H9 (cell line): ENCODE data around the gene CIAO1. TPM values are rescaled to one million over a fixed set of nuclear protein-coding genes. Genes with fewer than 3 reads are reported as not detected.

Source experiments
- DNase-seq: peaks from one replicate; pipeline ENCODE4 v3.0.0-alpha.2; 2017
- H2AFZ ChIP-seq: one replicate; pipeline ENCODE4 v1.6.1; 2013; ENCODE audit warnings: mild to moderate bottlenecking, low read length, control low read depth, moderate library complexity
- H2AK5ac ChIP-seq: 2 replicates; pipeline ENCODE4 v1.6.1; 2013; ENCODE audit warnings: low read length, control low read depth, mixed read lengths; ENCODE audit not compliant: insufficient read length
- H2BK120ac ChIP-seq: one replicate; pipeline ENCODE4 v1.6.1; 2013; ENCODE audit warnings: low read depth, mild to moderate bottlenecking, low read length, control low read depth, inconsistent platforms; ENCODE audit not compliant: poor library complexity, severe bottlenecking
- H2BK12ac ChIP-seq: 2 replicates; pipeline ENCODE4 v1.6.1; 2013; ENCODE audit warnings: low read length, control low read depth, mixed read lengths, low read depth; ENCODE audit not compliant: insufficient read length
- H2BK15ac ChIP-seq: 2 replicates; pipeline ENCODE4 v1.6.1; 2013; ENCODE audit warnings: low read depth, low read length, control low read depth
- H2BK20ac ChIP-seq: one replicate; pipeline ENCODE4 v1.6.1; 2013; ENCODE audit warnings: low read depth, mild to moderate bottlenecking, low read length, control low read depth, inconsistent platforms; ENCODE audit not compliant: poor library complexity, severe bottlenecking
- H2BK5ac ChIP-seq: 2 replicates; pipeline ENCODE4 v1.6.1; 2013; ENCODE audit warnings: low read length, control low read depth, mixed read lengths; ENCODE audit not compliant: insufficient read length
- H3K14ac ChIP-seq: 2 replicates; pipeline ENCODE4 v1.6.1; 2013; ENCODE audit warnings: low read length, control low read depth; ENCODE audit not compliant: insufficient read depth
- H3K18ac ChIP-seq: 2 replicates; pipeline ENCODE4 v1.6.1; 2013; ENCODE audit warnings: low read depth, mild to moderate bottlenecking, mixed read lengths, low read length, control low read depth; ENCODE audit not compliant: insufficient read length
- H3K23ac ChIP-seq: 2 replicates; pipeline ENCODE4 v1.6.1; 2013; ENCODE audit warnings: low read length, control low read depth, mixed read lengths, low read depth; ENCODE audit not compliant: insufficient read length
- H3K23me2 ChIP-seq: 2 replicates; pipeline ENCODE4 v1.6.1; 2013; ENCODE audit warnings: low read depth, mild to moderate bottlenecking, mixed read lengths, low read length, control low read depth; ENCODE audit not compliant: insufficient read length, poor library complexity, severe bottlenecking
- H3K27ac ChIP-seq: 2 replicates; pipeline ENCODE4 v1.5.1; 2013; ENCODE audit warnings: low read length, control low read depth, mixed read lengths, low read depth; ENCODE audit not compliant: insufficient read length
- H3K27me3 ChIP-seq: 2 replicates; pipeline ENCODE4 v1.6.1; 2013; ENCODE audit warnings: low read length, control low read depth, inconsistent platforms; ENCODE audit not compliant: insufficient read depth
- H3K4ac ChIP-seq: 2 replicates; pipeline ENCODE4 v1.6.1; 2013; ENCODE audit warnings: low read depth, mild to moderate bottlenecking, control low read depth, inconsistent platforms, low read length, moderate library complexity
- H3K4me1 ChIP-seq: 2 replicates; pipeline ENCODE4 v1.6.1; 2013; ENCODE audit warnings: low read length, control low read depth, inconsistent platforms; ENCODE audit not compliant: insufficient read depth
- H3K4me2 ChIP-seq: 2 replicates; pipeline ENCODE4 v1.6.1; 2013; ENCODE audit warnings: low read length, control low read depth, mixed read lengths; ENCODE audit not compliant: insufficient read length, insufficient read depth
- H3K56ac ChIP-seq: 2 replicates; pipeline ENCODE4 v1.6.1; 2013; ENCODE audit warnings: low read depth, mild to moderate bottlenecking, mixed read lengths, low read length, control low read depth; ENCODE audit not compliant: insufficient read length
- H3K79me1 ChIP-seq: 2 replicates; pipeline ENCODE4 v1.6.1; 2013; ENCODE audit warnings: low read depth, mild to moderate bottlenecking, moderate library complexity, low read length, control low read depth, inconsistent platforms; ENCODE audit not compliant: insufficient read depth, poor library complexity, severe bottlenecking
- H3K79me2 ChIP-seq: 2 replicates; pipeline ENCODE4 v1.6.1; 2013; ENCODE audit warnings: low read length, control low read depth, inconsistent platforms; ENCODE audit not compliant: insufficient read depth
- H3K9ac ChIP-seq: 2 replicates; pipeline ENCODE4 v1.6.1; 2013; ENCODE audit warnings: low read length, control low read depth, mixed read lengths; ENCODE audit not compliant: insufficient read length; ENCODE audit errors: extremely low read depth
- H3K9me3 ChIP-seq: one replicate; pipeline ENCODE4 v1.6.1; 2013; ENCODE audit warnings: low read depth, low read length, inconsistent platforms; ENCODE audit not compliant: control insufficient read depth
- H3T11ph ChIP-seq: one replicate; pipeline ENCODE4 v1.6.1; 2013; ENCODE audit warnings: mild to moderate bottlenecking, low read length, control low read depth, inconsistent platforms
- H4K20me1 ChIP-seq: one replicate; pipeline ENCODE4 v1.6.1; 2013; ENCODE audit not compliant: control insufficient read depth, insufficient read length, insufficient read depth
- H4K5ac ChIP-seq: 2 replicates; pipeline ENCODE4 v1.6.1; 2013; ENCODE audit warnings: low read depth, mild to moderate bottlenecking, mixed read lengths, low read length, control low read depth; ENCODE audit not compliant: insufficient read length
- H4K8ac ChIP-seq: replicated peaks from 2 replicates; pipeline ENCODE4 v1.6.1; 2013; ENCODE audit warnings: low read length, control low read depth, mixed read lengths, low read depth; ENCODE audit not compliant: insufficient read length
- H4K91ac ChIP-seq: 2 replicates; pipeline ENCODE4 v1.6.1; 2013; ENCODE audit warnings: low read depth, mild to moderate bottlenecking, moderate library complexity, mixed read lengths, low read length, control low read depth; ENCODE audit not compliant: insufficient read length
- H3K27ac Mint-ChIP-seq, 3 experiments: 2 replicates in 2 of 3; 3 replicates in 1 of 3; pipeline ENCODE4 v1.8.0; 2020 to 2021; ENCODE audit warnings: mixed read lengths in 3 of 3, mild to moderate bottlenecking in 1 of 3, moderate library complexity in 1 of 3
- H3K27me3 Mint-ChIP-seq: 2 replicates; pipeline ENCODE4 v1.8.0; 2021; ENCODE audit warnings: low read depth, mild to moderate bottlenecking, moderate library complexity, mixed read lengths
- H3K36me3 Mint-ChIP-seq, 3 experiments: 2 replicates in 2 of 3; 3 replicates in 1 of 3; pipeline ENCODE4 v1.8.0; 2020 to 2021; ENCODE audit warnings: low read depth in 3 of 3, mixed read lengths in 3 of 3; ENCODE audit not compliant: insufficient read depth in 1 of 3
- H3K4me1 Mint-ChIP-seq, 2 experiments: 2 replicates each; pipeline ENCODE4 v1.8.0; 2020; ENCODE audit warnings: mixed read lengths in 2 of 2
- H3K4me3 Mint-ChIP-seq, 2 experiments: 2 replicates in 1 of 2; 3 replicates in 1 of 2; pipeline ENCODE4 v1.8.0; 2020 to 2021; ENCODE audit warnings: mild to moderate bottlenecking in 2 of 2, mixed read lengths in 2 of 2, moderate library complexity in 1 of 2
- H3K9me3 Mint-ChIP-seq, 2 experiments: 2 replicates in 1 of 2; 3 replicates in 1 of 2; pipeline ENCODE4 v1.8.0; 2020; ENCODE audit warnings: mild to moderate bottlenecking in 2 of 2, mixed read lengths in 2 of 2, moderate library complexity in 1 of 2
- WGBS: extraction: QIAGEN DNeasy Blood & Tissue Kit; methylation state at CpG from one replicate; pipeline ENCODE4 v1.1.7; 2013; ENCODE audit warnings: missing lambda C conversion rate, low lambda C conversion rate, mixed read lengths; ENCODE audit not compliant: insufficient read length; ENCODE audit errors: extremely low coverage; 5-methylcytosine and 5-hydroxymethylcytosine counted together
- total RNA-seq: library from RNA; stranded (reverse); gene quantifications from 2 replicates; pipeline ENCODE4 v1.2.1, GENCODE V29; 2021
- TF ChIP-seq, protein P1 (sequence below): fragments of 200-600 bp; sonication (generic); conservative IDR thresholded peaks from 3 replicates; pipeline ENCODE4 v1.8.0; 2021; ENCODE audit warnings: antibody characterized with exemption, mild to moderate bottlenecking

CIAO1 gene
- total RNA-seq, 1 experiment from 2014 or later: 67.6 TPM

DNA sequence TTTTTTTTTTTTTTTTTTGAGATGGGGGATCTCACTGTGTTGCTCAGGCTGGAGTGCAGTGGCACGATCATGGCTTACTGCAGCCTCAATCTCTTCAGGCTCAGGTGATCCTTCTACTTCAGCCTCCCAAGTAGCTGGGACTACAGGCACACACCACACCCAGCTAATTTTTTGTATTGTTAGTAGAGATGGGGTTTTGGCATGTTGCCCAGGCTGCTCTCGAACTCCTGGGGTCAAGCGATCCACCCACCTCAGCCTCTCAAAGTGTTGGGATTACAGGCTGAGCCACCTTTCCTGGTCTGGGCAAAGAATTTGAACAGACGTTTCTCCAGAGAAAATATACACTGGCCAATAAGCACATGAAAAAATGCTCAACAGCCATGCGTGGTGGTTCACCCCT lies 42.2 kb downstream of the CIAO1 start:
- DNase-seq: no peak
- no CpG with 5 or more reads among the region's 5 CpGs for WGBS
- H2BK20ac ChIP-seq: no peak overlapping the region
- H3K23ac ChIP-seq: no peak overlapping the region
- no peak overlapping the region for H3K14ac ChIP-seq
- H3K4me1 ChIP-seq: peaks cover 3% of the 10 kb centered on the region; the same call in 1 of the 2 replicates
- H2BK120ac ChIP-seq: no peak overlapping the region
- Mint-ChIP-seq H3K4me3 (no peak overlapping the region), H3K27ac (no peak overlapping the region), H3K27me3 (peaks cover 4% of the 10 kb centered on the region), H3K9me3 (no peaks in the 10 kb centered on the region; a peak in 1 of 5 replicates), H3K4me1 (peaks cover 22 to 25% of the 10 kb centered on the region in 2 experiments), H3K36me3 (peaks cover 12 to 16% (median 13%) of the 10 kb centered on the region in 3 experiments; a peak in 6 of 7 replicates)
- no peak overlapping the region for H4K5ac ChIP-seq
- no peak overlapping the region for H3K56ac ChIP-seq
- H3K27ac ChIP-seq: no peak overlapping the region
- H3K4me2 ChIP-seq: no peak overlapping the region
- no peak overlapping the region for H3T11ph ChIP-seq
- H3K9ac ChIP-seq: no peak overlapping the region
- no peaks in the 10 kb centered on the region for H4K20me1 ChIP-seq
- H3K79me1 ChIP-seq: no peaks in the 10 kb centered on the region
- H3K4ac ChIP-seq: no peak overlapping the region
- no peak overlapping the region for H3K18ac ChIP-seq
- H2BK5ac ChIP-seq: no peak overlapping the region
- no peak overlapping the region for H2AFZ ChIP-seq
- TF ChIP-seq, protein P1, sequence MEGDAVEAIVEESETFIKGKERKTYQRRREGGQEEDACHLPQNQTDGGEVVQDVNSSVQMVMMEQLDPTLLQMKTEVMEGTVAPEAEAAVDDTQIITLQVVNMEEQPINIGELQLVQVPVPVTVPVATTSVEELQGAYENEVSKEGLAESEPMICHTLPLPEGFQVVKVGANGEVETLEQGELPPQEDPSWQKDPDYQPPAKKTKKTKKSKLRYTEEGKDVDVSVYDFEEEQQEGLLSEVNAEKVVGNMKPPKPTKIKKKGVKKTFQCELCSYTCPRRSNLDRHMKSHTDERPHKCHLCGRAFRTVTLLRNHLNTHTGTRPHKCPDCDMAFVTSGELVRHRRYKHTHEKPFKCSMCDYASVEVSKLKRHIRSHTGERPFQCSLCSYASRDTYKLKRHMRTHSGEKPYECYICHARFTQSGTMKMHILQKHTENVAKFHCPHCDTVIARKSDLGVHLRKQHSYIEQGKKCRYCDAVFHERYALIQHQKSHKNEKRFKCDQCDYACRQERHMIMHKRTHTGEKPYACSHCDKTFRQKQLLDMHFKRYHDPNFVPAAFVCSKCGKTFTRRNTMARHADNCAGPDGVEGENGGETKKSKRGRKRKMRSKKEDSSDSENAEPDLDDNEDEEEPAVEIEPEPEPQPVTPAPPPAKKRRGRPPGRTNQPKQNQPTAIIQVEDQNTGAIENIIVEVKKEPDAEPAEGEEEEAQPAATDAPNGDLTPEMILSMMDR: no peak
- H4K8ac ChIP-seq: no peak overlapping the region
- H4K91ac ChIP-seq: no peak overlapping the region
- peaks cover 5% of the 10 kb centered on the region; the same call in 1 of the 2 replicates for H3K79me2 ChIP-seq
- H3K23me2 ChIP-seq: peaks cover 9% of the 10 kb centered on the region
- H2BK15ac ChIP-seq: no peak overlapping the region
- no peaks in the 10 kb centered on the region for H3K9me3 ChIP-seq
- H2AK5ac ChIP-seq: no peak overlapping the region
- no peaks in the 10 kb centered on the region for H3K27me3 ChIP-seq
- no peak overlapping the region for H2BK12ac ChIP-seq
